ENCODE data around the gene SFXN2. TPM values are rescaled to one million over a fixed set of nuclear protein-coding genes. Genes with fewer than 3 reads are reported as not detected.
"Not testable (repeated sequence)": the region's sequence is repeated elsewhere in the genome, so short reads cannot be mapped to it uniquely, and the experiment has no call there.

The SFXN2 gene
- total RNA-seq, 2 experiments from 2014 or later, result 22.2 TPM

DNA sequence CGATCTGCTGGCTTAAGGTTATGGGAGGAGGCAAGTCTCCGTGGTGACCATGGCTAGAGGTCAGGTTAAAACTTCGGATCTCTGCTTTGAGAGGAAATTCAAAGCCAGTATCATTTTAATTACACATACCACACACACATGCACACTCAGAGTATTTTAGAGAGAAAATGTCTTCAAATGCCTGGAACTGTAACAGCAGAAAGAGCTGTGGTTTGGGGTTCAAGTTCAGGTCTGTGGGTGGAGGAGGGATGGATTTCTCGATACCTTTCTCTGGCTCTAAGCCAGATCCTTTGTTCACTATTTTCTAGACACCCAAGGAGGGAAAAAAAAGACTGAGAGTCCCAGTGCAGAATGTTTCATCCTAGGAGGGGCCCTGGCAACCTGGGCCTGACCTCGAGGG lies 32.7 kb upstream of the SFXN2 start:
- H3K4me3 Mint-ChIP-seq, result no peak overlapping the region
- peaks cover 27% of the 10 kb centered on the region for H3K36me3 Mint-ChIP-seq (ENCODE audit: low read depth)
- H3K27ac Mint-ChIP-seq, result peak overlapping the region; percentile 39
- no peaks in the 10 kb centered on the region for H3K9me3 Mint-ChIP-seq (ENCODE audit: insufficient read depth)
- peaks cover 21% of the 10 kb centered on the region for H3K4me1 Mint-ChIP-seq (ENCODE audit: low read depth)
- POLR2A ChIA-PET, result no interaction called here
- ATAC-seq (no peak), DNase-seq (no peak)
- no peaks in the 10 kb centered on the region for H3K27me3 Mint-ChIP-seq (ENCODE audit: low read depth)
- CTCF ChIA-PET, result no interaction called here

DNA sequence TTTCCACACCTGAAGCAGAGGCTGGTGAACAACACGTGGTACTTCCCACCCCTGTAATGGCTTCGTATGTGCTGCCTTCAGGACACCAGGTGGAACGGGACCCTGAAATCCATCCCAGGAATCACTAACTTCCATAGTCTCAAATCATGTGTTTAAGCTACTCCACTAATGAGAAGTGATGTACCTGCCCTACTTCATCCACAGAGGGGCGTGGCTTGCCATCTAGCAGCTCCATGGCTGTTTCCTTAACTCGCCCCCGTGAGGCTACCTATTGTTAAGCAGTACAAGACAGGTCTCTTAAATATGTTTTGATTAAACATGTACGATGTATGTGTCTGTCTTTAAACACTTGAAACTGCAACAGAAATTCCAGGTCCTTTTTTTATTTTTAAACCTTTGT lies 32.0 kb upstream of the SFXN2 start:
- Mint-ChIP-seq H3K9me3 (ENCODE audit: insufficient read depth) (no peaks in the 10 kb centered on the region), H3K36me3 (ENCODE audit: low read depth) (peaks cover 27% of the 10 kb centered on the region), H3K4me1 (ENCODE audit: low read depth) (peaks cover 18% of the 10 kb centered on the region), H3K27ac (no peak overlapping the region), H3K4me3 (no peak overlapping the region), H3K27me3 (ENCODE audit: low read depth) (no peaks in the 10 kb centered on the region)
- ATAC-seq (no peak), DNase-seq (no peak)
- POLR2A ChIA-PET, result no interaction called here
- CTCF ChIA-PET, result no interaction called here

DNA sequence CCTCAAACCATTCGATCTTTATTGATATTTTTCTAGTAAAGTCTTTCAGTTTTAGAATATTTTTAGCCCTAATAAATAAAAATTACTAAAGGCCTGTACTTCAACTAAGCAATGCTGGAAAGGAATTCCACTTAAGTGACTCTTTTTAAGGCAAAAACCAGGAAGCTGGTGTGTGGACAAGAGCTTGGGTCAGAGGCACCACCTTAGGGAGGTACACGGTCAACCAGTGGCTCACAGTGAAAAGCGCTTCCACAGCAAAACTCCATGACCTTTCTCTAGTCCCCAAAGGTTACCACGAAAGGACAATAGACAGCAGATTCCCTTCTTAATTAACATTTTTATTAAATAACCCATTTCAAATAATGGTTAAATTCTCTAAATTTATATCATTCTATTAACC lies 31.5 kb upstream of the SFXN2 start:
- Mint-ChIP-seq H3K27ac (no peak overlapping the region), H3K4me1 (ENCODE audit: low read depth) (peaks cover 18% of the 10 kb centered on the region), H3K36me3 (ENCODE audit: low read depth) (peaks cover 27% of the 10 kb centered on the region), H3K27me3 (ENCODE audit: low read depth) (no peaks in the 10 kb centered on the region), H3K4me3 (no peak overlapping the region), H3K9me3 (ENCODE audit: insufficient read depth) (no peaks in the 10 kb centered on the region)
- DNase-seq (no peak), ATAC-seq (no peak)
- POLR2A ChIA-PET, result no interaction called here
- CTCF ChIA-PET, result interaction anchor here (1.5 kb wide), 1 partner anchor 8 kb away, joined by 3 read pairs; no protein-coding TSS in a partner anchor

DNA sequence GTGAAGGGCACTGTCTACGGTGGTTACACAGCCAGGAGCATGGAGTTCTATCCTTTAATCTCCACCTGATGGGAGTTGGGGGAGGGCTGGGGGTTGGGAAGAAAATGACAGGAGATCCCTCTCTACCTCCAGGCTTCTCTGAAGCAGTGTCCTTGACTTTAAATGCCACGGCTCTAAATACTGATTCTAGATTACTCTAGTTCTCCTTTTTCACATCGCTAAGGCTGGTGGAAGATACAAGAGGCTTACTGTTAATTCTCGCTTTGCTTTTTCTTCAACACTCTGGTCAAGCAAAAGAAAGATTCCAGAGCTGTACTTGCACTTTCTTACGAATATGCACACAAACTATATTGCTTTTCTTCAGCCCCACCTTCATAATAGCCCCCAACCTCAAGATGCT lies 30.7 kb upstream of the SFXN2 start:
- peaks cover 18% of the 10 kb centered on the region for H3K4me1 Mint-ChIP-seq (ENCODE audit: low read depth)

DNA sequence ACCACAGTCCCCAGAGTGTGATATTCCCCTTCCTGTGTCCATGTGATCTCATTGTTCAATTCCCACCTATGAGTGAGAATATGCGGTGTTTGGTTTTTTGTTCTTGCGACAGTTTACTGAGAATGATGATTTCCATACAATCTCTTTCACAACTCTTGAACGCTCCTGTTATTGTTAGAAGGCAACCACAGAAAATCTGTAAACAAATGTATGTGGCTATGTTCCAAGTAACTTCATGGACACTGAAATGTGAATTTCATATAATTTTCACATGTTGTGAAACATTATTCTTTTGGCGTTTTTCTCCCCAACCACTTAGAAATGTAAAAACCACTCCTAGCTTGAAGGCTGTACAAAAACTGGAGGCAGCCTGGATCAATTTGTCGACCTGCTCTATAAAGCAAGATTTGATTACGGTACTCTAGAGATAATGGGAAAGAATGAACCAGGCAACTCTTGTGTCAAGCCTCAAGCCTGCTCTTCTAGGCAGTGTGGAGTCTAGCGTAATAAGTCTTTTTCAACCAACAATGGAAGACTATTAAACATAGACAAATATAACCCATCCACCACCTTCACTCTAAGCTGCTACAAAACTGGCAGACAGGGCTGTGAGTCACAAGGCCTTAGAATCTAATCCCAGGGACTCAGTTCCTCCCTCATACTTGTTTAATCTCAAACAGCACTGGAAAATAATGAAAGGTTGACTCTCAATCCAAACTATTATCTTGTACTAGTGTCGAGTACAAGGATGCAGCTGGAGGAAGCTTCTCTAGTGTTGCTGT lies 23.0 kb upstream of the SFXN2 start:
- no peaks in the 10 kb centered on the region for H3K27me3 Mint-ChIP-seq (ENCODE audit: low read depth)
- H3K4me3 Mint-ChIP-seq, result no peak overlapping the region
- ChIA-PET CTCF (interaction anchor here (0.8 kb wide), 1 partner anchor 21 kb away, joined by 3 read pairs; no protein-coding TSS in a partner anchor), POLR2A (no interaction called here)
- H3K9me3 Mint-ChIP-seq (ENCODE audit: insufficient read depth), result no peaks in the 10 kb centered on the region
- peaks cover 1% of the 10 kb centered on the region for H3K36me3 Mint-ChIP-seq (ENCODE audit: low read depth)
- no peaks in the 10 kb centered on the region for H3K4me1 Mint-ChIP-seq (ENCODE audit: low read depth)
- ATAC-seq (no peak), DNase-seq (no peak)
- H3K27ac Mint-ChIP-seq, result no peak overlapping the region

More for the DNA sequence above, 30.7 kb upstream of the SFXN2 start:
- POLR2A ChIA-PET, result no interaction called here
- H3K36me3 Mint-ChIP-seq (ENCODE audit: low read depth), result peaks cover 27% of the 10 kb centered on the region
- H3K9me3 Mint-ChIP-seq (ENCODE audit: insufficient read depth), result no peaks in the 10 kb centered on the region
- CTCF ChIA-PET, result interaction anchor here (0.9 to 1.5 kb wide), 2 partner anchors 9 to 13 kb away, joined by 3 read pairs; no protein-coding TSS in a partner anchor
- H3K4me3 Mint-ChIP-seq, result no peak overlapping the region
- DNase-seq (no peak), ATAC-seq (no peak)
- H3K27me3 Mint-ChIP-seq (ENCODE audit: low read depth), result no peaks in the 10 kb centered on the region
- no peak overlapping the region for H3K27ac Mint-ChIP-seq

DNA sequence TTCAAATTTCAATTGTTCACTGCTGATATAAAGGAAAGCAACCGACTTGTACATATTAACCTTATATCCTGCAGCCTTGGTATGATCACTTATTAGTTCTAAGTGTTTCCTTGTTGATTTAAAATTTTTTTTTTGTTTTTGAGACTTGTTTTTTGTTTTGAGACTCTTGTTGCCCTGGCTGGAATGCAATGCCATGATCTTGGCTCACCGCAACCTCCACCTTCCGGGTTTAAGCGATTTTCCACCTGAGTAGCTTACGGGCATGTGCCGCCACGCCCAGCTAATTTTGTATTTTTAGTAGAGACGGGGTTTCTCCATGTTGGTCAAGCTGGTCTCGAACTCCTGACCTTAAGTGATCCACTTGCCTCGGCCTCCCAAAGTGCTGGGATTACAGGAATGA lies 19.0 kb upstream of the SFXN2 start:
- CTCF ChIA-PET; H3K27ac Mint-ChIP-seq; POLR2A ChIA-PET; H3K27me3 Mint-ChIP-seq (ENCODE audit: low read depth); H3K4me3 Mint-ChIP-seq; H3K9me3 Mint-ChIP-seq (ENCODE audit: insufficient read depth); H3K4me1 Mint-ChIP-seq (ENCODE audit: low read depth); ATAC-seq; DNase-seq: not testable (repeated sequence)
- peaks cover 12% of the 10 kb centered on the region for H3K36me3 Mint-ChIP-seq (ENCODE audit: low read depth)

DNA sequence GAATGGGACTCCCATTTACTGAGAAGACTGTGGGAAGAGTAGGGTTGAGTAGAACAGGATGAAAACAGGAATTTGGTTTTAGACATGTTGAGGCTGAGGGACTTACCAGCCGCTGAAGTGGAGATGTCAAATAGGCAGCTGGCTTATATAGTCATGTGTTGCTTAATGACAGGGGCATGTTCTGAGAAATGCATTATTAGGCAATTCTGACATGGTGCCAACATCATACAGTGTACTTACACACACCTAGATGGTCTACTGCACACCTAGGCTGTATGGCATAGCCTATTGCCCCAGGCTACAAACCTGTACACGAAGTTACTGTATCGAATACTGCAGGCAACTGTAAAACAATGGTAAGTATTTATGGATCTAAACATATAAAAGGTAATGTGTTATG lies 17.7 kb upstream of the SFXN2 start:
- Mint-ChIP-seq H3K27me3 (ENCODE audit: low read depth) (no peaks in the 10 kb centered on the region), H3K9me3 (ENCODE audit: insufficient read depth) (no peaks in the 10 kb centered on the region), H3K4me3 (no peak overlapping the region), H3K27ac (no peak overlapping the region), H3K4me1 (ENCODE audit: low read depth) (no peaks in the 10 kb centered on the region), H3K36me3 (ENCODE audit: low read depth) (peaks cover 12% of the 10 kb centered on the region)
- DNase-seq (no peak), ATAC-seq (no peak)
- CTCF ChIA-PET, result interaction anchor here (1.0 kb wide), 1 partner anchor 16 kb away, joined by 3 read pairs; no protein-coding TSS in a partner anchor
- POLR2A ChIA-PET, result interaction anchor here (1.2 to 1.8 kb wide), 2 partner anchors 19 to 21 kb away, joined by 3 to 4 read pairs; no protein-coding TSS in a partner anchor

DNA sequence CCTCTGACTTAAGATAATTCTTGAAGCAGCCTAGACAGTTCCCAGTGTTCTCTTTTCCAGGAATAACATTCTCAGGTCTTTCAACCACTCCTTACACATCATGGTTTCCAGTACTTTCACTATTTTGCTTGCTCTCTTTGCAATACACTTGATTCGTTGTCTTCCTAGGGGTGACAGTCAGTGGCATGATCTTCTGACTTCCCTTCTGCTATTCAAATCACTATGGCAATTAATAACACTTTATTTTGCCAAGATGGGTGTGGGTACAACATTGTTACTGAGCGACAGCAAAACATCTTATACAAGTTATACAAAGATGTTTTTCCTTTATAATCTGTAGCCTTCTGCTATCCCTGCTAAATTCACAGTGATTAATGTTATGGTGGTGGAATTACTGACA lies 15.5 kb upstream of the SFXN2 start:
- no peak for DNase-seq
- ChIA-PET CTCF (interaction anchor here (1.7 to 2.0 kb wide), 2 partner anchors 12 to 24 kb away, joined by 5 read pairs; no protein-coding TSS in a partner anchor), POLR2A (no interaction called here)
- no peaks in the 10 kb centered on the region for H3K4me1 Mint-ChIP-seq (ENCODE audit: low read depth)
- H3K27ac Mint-ChIP-seq, result no peak overlapping the region
- H3K4me3 Mint-ChIP-seq, result no peak overlapping the region
- H3K36me3 Mint-ChIP-seq (ENCODE audit: low read depth), result peaks cover 12% of the 10 kb centered on the region
- no peak for ATAC-seq
- no peaks in the 10 kb centered on the region for H3K27me3 Mint-ChIP-seq (ENCODE audit: low read depth)
- no peaks in the 10 kb centered on the region for H3K9me3 Mint-ChIP-seq (ENCODE audit: insufficient read depth)

DNA sequence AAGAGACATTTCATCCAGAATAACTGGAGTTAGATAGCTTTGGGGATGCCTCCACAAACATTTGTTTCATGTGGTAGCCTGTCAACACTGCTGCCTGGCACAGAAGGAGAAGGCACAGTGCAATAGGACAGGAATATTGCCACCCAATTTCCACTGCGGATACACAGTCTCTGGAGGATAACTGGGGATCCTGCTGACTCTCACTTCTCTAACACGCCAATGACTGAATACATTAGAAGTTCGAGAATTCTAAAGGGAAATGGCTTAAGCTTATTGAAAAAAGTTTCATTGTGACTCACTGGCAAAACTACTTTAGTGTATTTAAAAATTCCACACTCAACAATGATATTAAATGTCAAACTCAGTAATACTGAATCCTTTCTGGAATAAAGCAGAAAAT lies 13.2 kb upstream of the SFXN2 start:
- H3K27me3 Mint-ChIP-seq (ENCODE audit: low read depth), result no peaks in the 10 kb centered on the region

DNA sequence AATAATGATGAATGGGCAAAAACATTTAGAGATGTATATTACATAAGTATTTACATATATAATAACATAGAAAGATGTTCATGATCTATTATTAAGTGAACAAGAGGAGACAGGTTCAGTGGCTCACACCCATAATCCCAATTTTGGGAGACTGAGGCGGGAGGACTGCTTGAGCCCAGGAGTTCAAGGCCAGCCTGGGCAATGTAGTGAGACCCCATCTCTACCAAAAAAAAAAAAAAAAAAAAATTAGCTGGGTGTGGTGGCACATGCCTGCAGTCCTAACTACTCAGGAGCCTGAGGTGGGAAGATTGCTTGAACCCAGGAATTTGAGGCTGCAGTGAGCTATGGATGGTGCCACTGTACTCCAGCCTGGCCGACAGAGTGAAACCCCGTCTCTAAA lies 12.6 kb upstream of the SFXN2 start:
- POLR2A ChIA-PET, result interaction anchor here (0.6 kb wide), 1 partner anchor 39 kb away, joined by 4 read pairs; no protein-coding TSS in a partner anchor
- no peak overlapping the region for H3K27ac Mint-ChIP-seq
- no peaks in the 10 kb centered on the region for H3K27me3 Mint-ChIP-seq (ENCODE audit: low read depth)
- H3K4me1 Mint-ChIP-seq (ENCODE audit: low read depth), result peaks cover 4% of the 10 kb centered on the region
- no peak for DNase-seq
- H3K9me3 Mint-ChIP-seq (ENCODE audit: insufficient read depth), result no peaks in the 10 kb centered on the region
- H3K36me3 Mint-ChIP-seq (ENCODE audit: low read depth), result peaks cover 13% of the 10 kb centered on the region
- H3K4me3 Mint-ChIP-seq, result no peak overlapping the region
- CTCF ChIA-PET, result interaction anchor here (1.0 to 1.2 kb wide), 3 partner anchors 9 to 23 kb away, joined by 3 to 4 read pairs (median 4); no protein-coding TSS in a partner anchor
- no peak for ATAC-seq

More for the DNA sequence above, 13.2 kb upstream of the SFXN2 start:
- Mint-ChIP-seq H3K4me3 (no peak overlapping the region), H3K27ac (no peak overlapping the region), H3K4me1 (ENCODE audit: low read depth) (peaks cover 2% of the 10 kb centered on the region), H3K9me3 (ENCODE audit: insufficient read depth) (no peaks in the 10 kb centered on the region), H3K36me3 (ENCODE audit: low read depth) (peaks cover 17% of the 10 kb centered on the region)
- DNase-seq (no peak), ATAC-seq (no peak)
- ChIA-PET POLR2A (interaction anchor here (0.6 kb wide), 1 partner anchor 39 kb away, joined by 4 read pairs; no protein-coding TSS in a partner anchor), CTCF (interaction anchor here (1.0 to 1.2 kb wide), 3 partner anchors 10 to 22 kb away, joined by 3 to 4 read pairs (median 4); no protein-coding TSS in a partner anchor)

DNA sequence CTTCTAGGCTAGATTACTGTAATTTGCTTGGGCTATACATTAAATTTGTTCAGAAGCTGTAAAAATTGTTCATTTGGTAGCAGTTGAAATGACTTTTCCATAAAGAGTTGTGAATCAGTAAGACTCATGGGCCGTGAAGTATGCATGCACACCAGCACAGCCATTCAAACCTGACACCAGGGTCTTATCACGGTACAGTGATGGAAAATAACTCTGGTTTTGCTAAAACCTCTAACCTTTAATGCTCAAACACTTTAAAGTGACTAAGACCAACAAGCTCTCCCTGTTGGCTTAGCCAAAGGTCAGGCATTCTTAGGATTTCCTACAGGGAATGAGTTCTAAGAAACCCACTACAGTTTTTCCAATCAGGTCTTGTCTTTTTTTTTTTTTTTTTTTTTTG lies 11.7 kb upstream of the SFXN2 start:
- Mint-ChIP-seq H3K27me3 (ENCODE audit: low read depth) (no peaks in the 10 kb centered on the region), H3K4me1 (ENCODE audit: low read depth) (peaks cover 11% of the 10 kb centered on the region), H3K36me3 (ENCODE audit: low read depth) (peaks cover 9% of the 10 kb centered on the region), H3K9me3 (ENCODE audit: insufficient read depth) (no peaks in the 10 kb centered on the region), H3K27ac (no peak overlapping the region), H3K4me3 (no peak overlapping the region)
- no peak for DNase-seq
- CTCF ChIA-PET, result no interaction called here
- POLR2A ChIA-PET, result no interaction called here
- ATAC-seq, result no peak

DNA sequence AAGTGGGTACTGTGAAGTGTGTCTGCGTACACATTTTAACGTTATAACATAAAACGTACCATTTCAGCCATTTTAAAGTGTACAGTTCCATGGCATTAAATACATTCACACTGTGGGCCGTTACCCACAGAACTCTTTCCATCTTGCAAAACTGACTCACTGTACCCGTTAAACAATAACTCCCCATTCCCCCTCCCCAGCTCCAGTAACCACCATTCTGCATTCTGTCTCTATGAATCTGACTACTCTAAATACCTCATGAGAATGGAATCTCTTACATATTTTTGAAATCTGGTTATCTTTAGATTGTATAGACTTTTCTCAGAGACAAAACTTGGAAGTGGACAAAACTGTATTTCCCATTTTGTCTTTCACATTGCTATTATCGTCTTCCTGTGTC lies 9.5 kb upstream of the SFXN2 start:
- no peak for DNase-seq
- ATAC-seq, result no peak
- CTCF ChIA-PET, result interaction anchor here (2.3 kb wide), 1 partner anchor 9 kb away, joined by 11 read pairs; the partner anchor contains the start of genes ARL3 and SFXN2

More for the DNA sequence above, 9.5 kb upstream of the SFXN2 start:
- no peaks in the 10 kb centered on the region for H3K27me3 Mint-ChIP-seq (ENCODE audit: low read depth)
- H3K9me3 Mint-ChIP-seq (ENCODE audit: insufficient read depth), result no peaks in the 10 kb centered on the region
- POLR2A ChIA-PET, result no interaction called here
- peaks cover 4% of the 10 kb centered on the region for H3K36me3 Mint-ChIP-seq (ENCODE audit: low read depth)
- no peak overlapping the region for H3K4me3 Mint-ChIP-seq
- no peak overlapping the region for H3K27ac Mint-ChIP-seq
- H3K4me1 Mint-ChIP-seq (ENCODE audit: low read depth), result peaks cover 11% of the 10 kb centered on the region

Measured in activated CD8-positive, alpha-beta T cell treated with anti-CD3 and anti-CD28 coated beads, Interleukin-2, amount 10 ng/mL, durations not matched to agents 7 days and 5 days (primary cell).